Measurements from ENCODE around the gene ARL13B.
"Not testable (repeated sequence)": the region's sequence is repeated elsewhere in the genome, so short reads cannot be mapped to it uniquely, and the experiment has no call there.

ARL13B gene

GRCh38 chr3:94001191-94001590 lies 21.2 kb downstream of the ARL13B start:
- no peak for DNase-seq (ENCODE audit: low read depth in 2 of 2)

GRCh38 chr3:94001827-94002495 lies 22.0 kb downstream of the ARL13B start:
- no peak for DNase-seq (ENCODE audit: low read depth in 2 of 2)

GRCh38 chr3:94004301-94004910 lies 24.5 kb downstream of the ARL13B start:
- DNase-seq (ENCODE audit: low read depth in 2 of 2), result no peak

- DNase-seq (ENCODE audit: low read depth in 2 of 2), result no peak
Measured at GRCh38 chr3:94008253-94008652, 28.3 kb downstream of the ARL13B start.

GRCh38 chr3:94009608-94010007 lies 29.7 kb downstream of the ARL13B start:
- DNase-seq (ENCODE audit: low read depth in 2 of 2), result no peak

- DNase-seq (ENCODE audit: low read depth in 2 of 2), result no peak
Measured at GRCh38 chr3:94011233-94011711, 31.3 kb downstream of the ARL13B start.

- no peak for DNase-seq (ENCODE audit: low read depth in 2 of 2)
Measured at GRCh38 chr3:94012185-94012584, 32.2 kb downstream of the ARL13B start.

- DNase-seq (ENCODE audit: low read depth in 2 of 2), result no peak
Measured at GRCh38 chr3:94015025-94015424, 35.1 kb downstream of the ARL13B start.

GRCh38 chr3:94019659-94020058 lies 39.7 kb downstream of the ARL13B start:
- no peak for DNase-seq (ENCODE audit: low read depth in 2 of 2)

- DNase-seq (ENCODE audit: low read depth in 2 of 2), result no peak
Measured at GRCh38 chr3:94020293-94020692, 40.3 kb downstream of the ARL13B start.

- DNase-seq (ENCODE audit: low read depth in 2 of 2), result no peak
Measured at GRCh38 chr3:94024385-94024784, 44.4 kb downstream of the ARL13B start.

GRCh38 chr3:94026623-94027022 lies 46.7 kb downstream of the ARL13B start:
- DNase-seq (ENCODE audit: low read depth in 2 of 2), result no peak

- DNase-seq (ENCODE audit: low read depth in 2 of 2), result no peak
Measured at GRCh38 chr3:94028093-94028837, 48.3 kb downstream of the ARL13B start, which contains the start of gene STX19. Gene STX19 (minus strand): TSS chr3:94028597. CDS start chr3:94015269, 13,328 bp downstream.

GRCh38 chr3:94036909-94037507 lies 57.1 kb downstream of the ARL13B start:
- no peak for DNase-seq (ENCODE audit: low read depth in 2 of 2)

- DNase-seq (ENCODE audit: low read depth in 2 of 2), result no peak
Measured at GRCh38 chr3:94043285-94043684, 63.3 kb downstream of the ARL13B start.

GRCh38 chr3:94044100-94044936 lies 64.4 kb downstream of the ARL13B start:
- not testable (repeated sequence) for DNase-seq (ENCODE audit: low read depth in 2 of 2)

- no peak for DNase-seq (ENCODE audit: low read depth in 2 of 2)
Measured at GRCh38 chr3:94046533-94046932, 66.6 kb downstream of the ARL13B start.

GRCh38 chr3:94049267-94049666 lies 69.3 kb downstream of the ARL13B start:
- DNase-seq (ENCODE audit: low read depth in 2 of 2), result no peak

GRCh38 chr3:94050546-94050945 lies 70.6 kb downstream of the ARL13B start:
- no peak for DNase-seq (ENCODE audit: low read depth in 2 of 2)

GRCh38 chr3:94061297-94061696 lies 81.3 kb downstream of the ARL13B start:
- DNase-seq (ENCODE audit: low read depth in 2 of 2), result no peak

All from stimulated activated CD4-positive, alpha-beta T cell treated with anti-CD3 and anti-CD28 coated beads, Interleukin-4, amount 100 ng/mL, for 48 hours (primary cell).